Stimulated activated CD4-positive, alpha-beta T cell treated with anti-CD3 and anti-CD28 coated beads, Interleukin-1b, Interleukin-23, amount 100 ng/mL, for 24 hours (primary cell): ENCODE measurements around the gene ZDHHC8.

Experiments used
- DNase-seq, 4 experiments: peaks; one replicate each; pipeline ENCODE4 v3.0.0-alpha.2; 2020; ENCODE audit warnings: low read depth in 4 of 4, low spot score in 1 of 4

ZDHHC8 gene

GRCh38 chr22:20192293-20192971 is 60.8 kb downstream of the ZDHHC8 start:
- DNase-seq = no peak

GRCh38 chr22:20192972-20193760 is 61.6 kb downstream of the ZDHHC8 start:
- no peak for DNase-seq

GRCh38 chr22:20193761-20194494 is 62.3 kb downstream of the ZDHHC8 start:
- no peak for DNase-seq

- DNase-seq = no peak
These were observed 63.3 kb downstream of the ZDHHC8 start for GRCh38 chr22:20194681-20195593.

GRCh38 chr22:20196094-20196842 is 64.7 kb downstream of the ZDHHC8 start:
- no peak for DNase-seq
